HG02759 (cell line): ENCODE measurements around the gene GPT2.
A peak's percentile ranks its signal among the peaks of the same experiment; 100 is the strongest.

Experiments
- ATAC-seq: cut with Tn5 transposase; IDR thresholded peaks from one replicate; pipeline ENCODE4 v1.9.1; 2021; ENCODE audit warnings: mild to moderate bottlenecking, moderate library complexity; ENCODE audit not compliant: unreplicated experiment

GPT2 gene, protein sequence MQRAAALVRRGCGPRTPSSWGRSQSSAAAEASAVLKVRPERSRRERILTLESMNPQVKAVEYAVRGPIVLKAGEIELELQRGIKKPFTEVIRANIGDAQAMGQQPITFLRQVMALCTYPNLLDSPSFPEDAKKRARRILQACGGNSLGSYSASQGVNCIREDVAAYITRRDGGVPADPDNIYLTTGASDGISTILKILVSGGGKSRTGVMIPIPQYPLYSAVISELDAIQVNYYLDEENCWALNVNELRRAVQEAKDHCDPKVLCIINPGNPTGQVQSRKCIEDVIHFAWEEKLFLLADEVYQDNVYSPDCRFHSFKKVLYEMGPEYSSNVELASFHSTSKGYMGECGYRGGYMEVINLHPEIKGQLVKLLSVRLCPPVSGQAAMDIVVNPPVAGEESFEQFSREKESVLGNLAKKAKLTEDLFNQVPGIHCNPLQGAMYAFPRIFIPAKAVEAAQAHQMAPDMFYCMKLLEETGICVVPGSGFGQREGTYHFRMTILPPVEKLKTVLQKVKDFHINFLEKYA

DNA sequence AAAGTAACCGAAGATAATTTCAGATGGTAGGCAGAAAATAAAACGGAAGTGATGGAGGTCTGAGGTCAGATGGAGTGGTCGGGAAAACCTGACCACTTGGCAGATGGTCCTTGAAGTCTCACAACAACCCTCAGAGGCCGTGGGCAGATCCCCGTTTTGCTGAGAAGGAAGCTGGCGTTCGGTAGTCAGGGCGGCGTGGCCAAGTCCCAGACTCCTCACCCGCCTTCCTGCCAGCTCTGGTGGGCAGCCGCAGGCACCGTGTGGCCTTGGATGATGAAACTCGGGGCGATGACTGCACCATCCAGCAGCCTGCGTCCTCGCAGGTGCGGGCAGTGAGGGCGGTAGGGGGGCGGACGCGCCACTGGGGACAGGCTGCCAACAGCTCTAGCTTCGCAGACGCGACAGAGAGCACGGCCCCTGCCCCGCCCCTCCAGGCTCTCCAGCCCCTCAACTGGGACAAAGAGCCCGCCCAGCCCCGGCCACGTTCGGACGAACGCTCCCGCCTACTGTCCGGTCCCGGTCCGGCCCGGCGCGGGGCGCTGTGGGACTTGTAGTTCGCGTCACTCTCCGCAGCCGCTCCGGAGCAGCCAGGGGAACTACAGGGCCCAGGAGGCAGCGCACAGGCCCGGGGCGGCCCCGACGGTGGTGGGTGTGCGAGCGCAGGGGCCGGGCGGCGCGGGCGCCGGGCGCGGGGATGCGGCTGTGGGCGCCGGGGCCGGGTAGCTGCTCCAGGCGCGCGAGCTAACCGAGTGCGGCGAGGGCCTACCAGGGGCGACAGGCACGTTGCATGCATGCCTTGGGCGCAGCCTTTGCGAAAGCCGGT, at the start of gene GPT2:
Gene GPT2 (plus strand): TSS at position 673 of the 823 bp plus-strand sequence. CDS start 354 bp downstream, outside the sequence.
- ATAC-seq, result peak; percentile 98

DNA sequence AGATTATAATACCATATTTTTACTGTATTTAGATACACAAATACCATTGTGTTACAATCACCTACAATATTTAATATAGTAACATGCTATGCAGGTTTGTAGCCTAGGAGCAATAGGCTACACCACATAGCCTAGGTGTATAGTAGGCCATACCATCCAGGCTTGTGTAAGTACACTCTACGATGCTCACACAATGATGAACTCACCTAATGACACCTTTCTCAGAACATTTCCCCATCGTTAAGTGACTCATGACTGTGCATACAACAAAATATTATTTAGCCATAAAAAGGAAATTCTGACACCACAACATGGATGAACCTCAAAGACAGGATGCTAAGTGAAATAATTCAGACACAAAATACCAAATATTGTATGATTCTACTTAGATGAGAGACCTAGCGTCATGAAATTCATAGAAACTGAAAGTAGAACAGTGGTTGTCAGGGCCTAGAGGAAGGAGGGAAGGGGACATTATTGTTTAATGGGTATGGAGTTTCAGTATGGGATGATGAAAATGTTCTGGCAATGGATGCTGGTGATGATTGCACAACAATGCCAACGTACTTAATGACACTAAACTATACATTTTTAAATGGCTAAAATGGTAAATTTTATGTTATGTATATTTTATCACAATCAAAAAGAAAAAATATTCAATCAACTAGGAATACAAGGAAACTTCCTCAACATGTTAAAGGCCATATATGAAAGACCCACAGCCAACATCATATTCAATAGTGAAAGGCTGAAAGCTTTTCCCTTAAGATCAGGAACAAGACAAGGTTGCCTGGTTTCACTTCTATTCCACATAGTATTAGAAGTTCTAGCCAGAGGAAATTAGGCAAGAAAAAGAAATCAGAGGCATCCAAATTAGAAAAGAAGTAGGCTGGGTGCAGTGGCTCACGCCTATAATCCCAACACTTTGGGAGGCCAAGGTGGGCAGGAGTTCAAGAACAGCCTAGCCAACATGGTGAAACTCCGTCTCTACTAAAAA, 47.3 kb upstream of the GPT2 start:
- ATAC-seq, result no peak

DNA sequence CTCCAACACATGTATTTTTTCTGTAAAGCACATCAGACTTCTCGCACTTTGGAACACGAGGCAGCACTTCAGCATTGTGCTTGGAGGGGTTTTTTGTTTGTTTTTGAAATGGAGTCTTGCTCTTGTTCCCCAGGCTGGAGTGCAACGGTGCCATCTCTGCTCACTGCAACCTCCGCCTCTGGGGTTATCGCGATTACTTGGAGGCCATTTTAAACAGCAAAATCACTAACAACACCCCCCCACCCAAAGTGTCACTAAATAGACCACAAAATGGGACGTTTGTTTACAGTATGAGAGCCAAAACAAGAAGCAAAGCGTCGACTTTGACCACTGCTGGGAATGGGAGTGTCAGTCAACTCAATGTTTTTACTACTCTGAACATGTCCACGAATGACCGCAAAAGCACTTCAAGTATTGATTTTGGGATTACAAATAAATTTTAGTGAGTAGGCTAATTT, 44.1 kb upstream of the GPT2 start:
- no peak for ATAC-seq

DNA sequence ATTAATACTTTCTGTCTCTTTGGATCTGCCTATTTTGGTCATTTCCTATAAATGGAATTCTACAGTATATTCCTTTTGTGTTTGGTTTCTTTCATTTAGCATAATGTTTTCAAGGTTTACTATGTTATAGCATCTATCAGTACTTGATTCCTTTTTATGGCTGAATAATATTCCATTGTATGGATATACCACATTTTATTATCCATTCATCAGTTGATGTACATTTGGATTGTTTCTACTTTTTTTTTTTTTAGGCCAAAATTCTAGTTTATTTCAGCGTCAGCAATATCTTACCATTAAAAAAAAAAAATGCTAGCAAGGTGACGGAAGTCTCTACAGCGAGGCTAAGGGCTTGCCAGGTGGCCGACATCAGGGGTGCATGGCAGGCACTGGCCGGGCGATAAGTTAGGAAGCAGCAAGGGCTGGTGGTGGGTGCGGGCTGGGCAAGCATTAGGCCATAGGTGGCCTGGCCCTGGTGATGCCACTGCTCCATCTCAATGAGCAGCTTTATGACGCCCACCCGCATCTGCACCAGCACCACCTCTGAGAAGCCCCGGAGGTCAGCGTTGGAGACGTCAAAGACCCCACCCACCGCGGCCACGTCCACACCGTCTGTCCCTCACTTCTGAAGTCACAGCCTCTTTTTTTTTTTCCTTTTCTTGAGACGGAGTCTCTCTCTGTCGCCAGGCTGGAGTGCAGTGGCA, 41.8 kb upstream of the GPT2 start:
- ATAC-seq, result no peak

DNA sequence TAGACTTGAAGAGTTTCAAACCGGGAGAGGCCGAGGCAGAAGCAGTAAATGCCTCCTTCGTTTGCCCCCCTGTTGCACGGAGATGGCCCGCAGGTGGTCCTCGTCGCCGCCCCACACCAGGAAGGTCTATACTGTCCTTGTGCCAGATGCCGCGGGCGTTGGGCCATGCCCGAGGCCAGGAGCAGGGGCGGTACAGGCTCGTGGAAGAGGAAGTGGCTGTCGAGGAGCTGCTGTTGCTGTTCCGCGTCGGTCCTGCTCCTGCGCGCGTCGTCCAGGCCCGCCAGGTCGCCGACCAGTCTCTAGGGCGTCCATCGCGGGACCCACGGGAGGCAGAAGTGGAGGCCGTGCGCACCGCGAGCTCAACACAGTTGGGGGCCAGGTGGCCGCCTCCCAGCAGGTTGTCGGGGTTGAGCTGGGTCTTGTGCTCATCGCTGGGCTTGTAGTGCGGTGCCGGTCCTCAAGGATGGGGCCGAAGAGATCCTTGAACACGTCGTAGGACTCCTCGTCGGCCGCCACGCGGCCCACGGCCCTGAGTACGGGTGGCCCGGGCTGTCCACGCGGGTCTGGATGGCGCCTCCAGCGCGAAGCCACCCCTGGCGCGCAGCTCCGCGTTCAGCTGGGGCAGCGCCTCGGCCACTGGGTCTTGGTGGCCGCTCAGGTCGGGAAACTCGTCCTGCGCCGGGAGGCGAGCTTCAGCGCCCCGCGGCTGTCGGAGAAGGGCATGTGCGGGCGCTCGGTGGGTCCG, 40.1 kb upstream of the GPT2 start:
- no peak for ATAC-seq

DNA sequence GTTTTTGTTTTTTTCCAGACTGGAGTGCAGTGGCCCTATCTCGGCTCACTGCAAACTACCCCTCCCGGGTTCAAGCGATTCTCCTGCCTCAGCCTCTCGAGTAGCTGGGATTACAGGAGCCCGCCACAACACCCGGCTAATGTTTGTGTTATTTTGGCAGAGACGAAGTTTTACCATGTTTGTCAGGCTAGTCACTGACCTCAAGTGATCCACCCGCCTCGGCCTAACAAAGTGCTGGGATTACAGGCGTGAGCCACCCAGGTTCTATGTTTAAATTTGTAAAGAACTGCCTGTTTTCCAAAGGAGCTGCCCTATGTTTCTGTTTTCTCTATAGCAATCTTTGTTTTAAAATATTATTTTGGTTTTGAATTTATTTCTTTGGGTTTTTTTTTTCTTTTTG, 39.4 kb upstream of the GPT2 start:
- no peak for ATAC-seq

DNA sequence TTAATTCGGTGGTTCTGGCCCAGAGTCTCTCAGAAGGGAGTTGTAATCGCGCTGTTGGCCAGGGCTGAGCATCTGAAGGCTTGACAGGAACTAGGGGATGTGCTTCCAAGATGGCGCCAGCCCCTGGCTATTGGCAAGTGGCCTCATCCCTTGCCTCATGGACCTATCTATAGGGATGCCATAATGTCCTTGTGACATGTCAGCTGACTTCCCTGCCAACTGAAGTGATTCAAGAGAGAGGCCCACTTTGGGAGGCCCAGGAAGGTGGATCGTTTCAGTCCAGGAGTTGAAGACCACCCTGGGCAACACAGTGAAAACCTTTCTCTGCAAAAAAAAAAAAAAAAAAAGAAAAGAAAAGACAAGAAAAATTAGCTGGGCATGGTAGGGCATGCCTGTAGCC, 38.2 kb upstream of the GPT2 start:
- ATAC-seq, result no peak

DNA sequence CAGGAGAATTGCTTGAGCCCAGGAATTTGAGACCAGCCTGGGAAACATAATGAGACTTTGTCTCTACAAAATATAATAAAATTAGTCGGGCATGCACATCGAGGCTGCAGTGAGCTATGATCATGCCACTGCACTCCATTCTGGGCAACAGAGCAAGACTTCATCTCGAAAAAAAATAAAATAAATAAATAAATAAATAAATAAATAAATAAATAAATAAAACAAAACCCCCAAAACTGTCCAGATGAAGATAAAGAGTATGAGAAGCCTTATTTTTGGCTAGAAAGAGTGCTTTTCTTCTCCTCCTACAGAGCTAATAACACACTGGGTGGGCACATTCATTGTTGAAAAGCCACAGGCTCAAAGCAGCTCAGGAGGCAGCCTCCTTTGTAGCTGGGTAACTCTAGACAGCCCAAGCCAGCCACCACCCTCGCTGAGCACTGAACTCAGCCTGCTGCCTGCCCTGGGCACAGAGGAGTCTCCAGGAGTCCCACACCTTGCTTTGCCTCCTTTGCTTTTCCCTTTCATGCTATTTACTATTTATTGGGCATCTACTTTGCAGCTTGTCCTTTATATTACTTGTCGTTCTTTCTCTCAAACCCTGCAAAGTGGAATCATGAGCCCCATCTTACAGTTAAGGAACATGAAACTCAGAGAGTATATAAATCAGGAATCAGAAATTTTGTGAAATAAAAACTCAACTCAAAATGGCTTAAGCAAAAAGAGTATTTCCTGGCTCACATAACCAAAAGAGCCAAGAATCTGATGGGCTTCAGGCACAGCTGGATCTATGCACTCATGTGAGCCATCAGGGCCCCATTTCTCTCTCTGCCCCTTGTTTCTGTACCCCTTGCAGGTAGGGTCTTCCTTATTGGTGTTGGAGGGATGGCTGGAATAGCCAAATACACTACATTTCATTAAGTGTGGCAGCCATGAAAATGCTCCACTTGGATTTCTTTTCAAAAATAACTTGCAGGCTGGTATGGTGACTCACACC, 35.1 kb upstream of the GPT2 start:
- no peak for ATAC-seq

DNA sequence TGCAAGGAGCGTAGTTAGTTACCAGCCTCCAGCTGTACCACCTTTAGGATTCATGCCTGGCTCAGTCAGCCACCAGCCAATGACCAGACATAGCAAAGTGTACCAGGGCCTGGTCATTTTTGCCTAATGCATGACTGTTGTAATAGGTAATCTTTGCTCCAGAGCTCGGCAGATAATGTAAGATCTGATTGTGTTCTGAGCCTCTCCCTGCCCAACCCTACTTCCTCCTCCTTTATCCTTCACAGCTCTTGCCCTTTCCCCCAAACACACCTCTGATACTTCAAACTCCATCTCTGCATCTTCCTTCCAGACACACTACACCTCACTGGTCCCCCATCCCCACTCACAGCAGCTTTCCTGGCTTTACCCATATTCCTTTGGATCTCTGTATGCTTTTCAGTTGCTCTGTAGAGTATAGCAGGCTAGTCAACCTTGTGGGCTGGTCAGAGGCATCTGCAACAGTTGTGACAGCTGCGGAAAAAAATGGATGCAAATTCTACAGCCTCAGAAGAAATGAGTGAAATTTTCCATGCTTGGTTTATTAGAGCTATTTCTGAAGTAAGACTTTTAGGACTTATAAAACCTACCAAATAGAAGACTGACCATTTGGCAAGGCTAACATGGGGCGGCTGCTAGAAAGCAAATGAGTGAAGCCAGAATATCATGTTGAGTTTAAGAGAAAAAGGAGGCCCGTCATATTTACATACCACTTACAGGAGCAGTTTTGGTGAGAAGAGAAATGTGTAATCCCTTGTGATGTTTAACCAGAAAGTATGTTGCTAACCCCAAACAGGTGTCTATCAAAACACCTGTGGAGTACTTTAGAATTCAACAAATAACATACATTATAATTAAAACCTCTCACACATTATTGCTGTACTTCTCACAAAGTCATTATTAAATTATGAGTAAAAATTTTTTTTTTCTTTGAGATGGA, 33.3 kb upstream of the GPT2 start:
- ATAC-seq, result peak; percentile 61

DNA sequence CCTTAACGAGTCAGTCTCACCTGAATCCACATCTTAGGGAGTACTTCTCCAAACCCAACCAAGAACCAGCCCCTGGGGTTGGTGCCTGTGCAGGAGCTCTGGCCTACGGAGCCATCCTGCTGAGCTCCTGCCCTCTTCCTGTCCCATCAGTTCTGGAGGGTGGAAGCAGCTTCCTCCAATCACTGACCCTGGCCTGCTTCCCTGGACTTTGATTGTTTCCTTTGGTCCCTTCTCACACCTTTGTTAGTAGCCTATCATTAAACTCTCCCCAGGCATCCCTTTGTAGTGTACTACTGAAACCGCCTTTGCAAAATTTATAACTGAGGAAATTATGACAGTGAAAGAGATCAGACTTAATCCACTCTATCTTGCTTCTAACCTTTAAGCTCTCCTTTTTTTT, 32.0 kb upstream of the GPT2 start:
- ATAC-seq, result no peak

DNA sequence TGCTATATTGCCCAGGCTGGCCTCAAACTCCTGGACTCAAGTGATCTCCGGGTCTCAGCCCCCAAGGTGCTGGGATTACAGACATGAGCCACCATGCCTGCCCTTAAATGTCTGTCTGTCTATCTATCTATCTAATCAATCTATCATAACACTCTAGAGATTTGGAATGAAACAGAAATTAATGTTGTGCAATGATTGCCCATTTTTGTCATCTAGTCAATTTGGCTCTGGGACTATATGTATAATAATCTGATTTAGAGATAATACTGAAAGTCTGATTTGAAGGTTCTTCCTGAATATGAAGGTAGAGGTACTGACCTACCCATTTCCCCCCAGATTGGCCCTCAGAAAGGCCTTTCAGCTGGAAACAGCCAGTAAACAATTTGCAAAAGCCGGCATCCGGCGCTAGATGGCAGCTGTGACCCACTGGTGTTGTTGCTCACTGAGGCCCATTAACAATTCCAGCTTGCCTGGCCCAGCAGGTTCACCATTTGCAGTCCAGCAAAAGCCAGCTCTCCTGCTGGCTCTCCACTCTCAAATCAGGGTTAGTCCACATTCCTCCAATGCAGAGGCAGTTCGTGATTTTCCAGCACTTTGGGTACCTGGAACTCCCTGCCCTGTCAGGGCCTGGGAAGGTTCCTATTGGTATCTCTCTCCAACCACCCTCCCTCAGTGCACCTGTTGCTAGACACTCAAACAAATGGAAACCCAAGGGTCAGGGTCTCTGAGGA, 30.3 kb upstream of the GPT2 start:
- no peak for ATAC-seq

DNA sequence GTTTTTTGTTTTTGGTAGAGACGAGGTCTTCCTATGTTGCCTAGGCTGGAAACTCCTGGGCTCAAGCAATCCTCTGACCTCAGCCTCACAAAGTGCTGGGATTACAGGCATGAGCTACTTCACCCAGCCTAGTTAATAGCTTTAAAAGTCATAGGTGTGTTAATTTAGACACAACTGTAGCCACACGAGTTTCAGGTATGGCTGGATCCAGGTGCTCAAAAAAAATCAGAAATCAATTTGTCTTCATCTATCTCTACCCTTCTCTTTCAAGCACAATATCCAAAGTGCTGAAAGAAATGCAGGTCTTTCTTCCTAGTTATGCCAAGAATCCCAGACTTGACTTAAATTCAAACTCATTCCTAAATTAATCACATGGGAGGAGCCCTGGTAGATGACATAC, 29.3 kb upstream of the GPT2 start:
- ATAC-seq, result no peak

DNA sequence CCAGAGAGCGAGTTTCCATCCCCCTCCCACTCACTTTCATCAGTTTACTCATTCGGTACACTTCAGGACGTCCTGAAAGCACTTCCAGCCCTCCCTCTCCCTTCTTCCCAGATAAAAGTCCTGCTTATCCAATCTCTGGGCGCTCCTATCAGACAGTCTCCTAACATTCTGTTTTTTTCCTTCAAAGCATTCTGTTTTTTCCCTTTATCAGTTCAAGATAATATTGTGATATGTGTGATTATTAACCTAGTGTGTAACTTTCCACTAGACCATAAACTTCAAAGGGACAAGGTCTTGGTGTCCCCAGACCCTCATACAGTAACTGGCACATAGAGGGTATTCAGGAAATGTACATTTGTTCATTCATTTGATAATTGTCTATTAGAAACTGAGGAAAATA, 28.8 kb upstream of the GPT2 start:
- no peak for ATAC-seq

DNA sequence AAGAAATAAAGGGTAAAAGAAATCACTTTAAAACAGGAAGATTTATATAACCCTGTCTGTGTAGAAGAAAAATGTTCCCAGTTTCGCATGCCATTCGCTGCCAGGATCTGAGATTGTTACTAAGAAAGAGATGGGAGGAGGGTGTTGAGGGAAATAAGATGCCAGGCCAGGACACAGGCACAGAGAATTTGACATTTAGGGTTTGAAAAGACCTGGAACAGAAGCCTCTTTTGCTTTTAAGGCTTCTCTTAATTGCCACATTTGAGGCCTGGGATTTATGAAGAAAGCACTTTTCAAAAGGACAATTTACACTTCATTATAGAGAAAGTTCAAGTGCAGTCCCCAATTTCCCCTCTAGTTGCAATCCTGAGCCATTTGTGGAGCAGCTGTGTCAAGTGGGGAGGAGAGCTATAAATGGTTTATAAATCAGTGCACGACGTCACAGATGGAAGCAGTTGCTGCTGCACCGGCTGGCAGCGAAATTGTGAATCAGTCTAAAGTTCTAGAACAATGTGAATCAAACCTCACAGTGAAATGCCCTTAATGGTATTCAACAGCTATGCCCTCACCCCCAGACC, 26.7 kb upstream of the GPT2 start:
- ATAC-seq, result no peak

DNA sequence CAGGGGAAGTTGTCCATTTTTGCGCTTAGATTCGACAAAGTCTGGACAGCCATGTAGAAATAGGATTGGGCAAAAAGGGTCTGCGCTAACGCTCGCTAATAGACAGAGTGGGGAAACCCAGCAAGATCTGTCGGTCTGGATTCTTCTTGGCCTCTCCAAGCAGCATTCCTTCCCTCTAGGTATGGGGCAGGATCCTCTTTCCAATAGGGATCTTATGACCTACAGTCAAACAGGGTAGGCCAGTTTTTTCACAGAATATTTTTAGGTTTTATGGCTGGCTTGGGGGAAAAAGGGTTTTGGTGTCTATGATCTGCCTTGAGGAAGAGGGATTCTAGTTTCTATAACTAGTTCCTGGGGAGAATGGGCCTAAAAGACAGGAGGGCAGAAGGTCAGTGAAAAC, 26.0 kb upstream of the GPT2 start:
- no peak for ATAC-seq

DNA sequence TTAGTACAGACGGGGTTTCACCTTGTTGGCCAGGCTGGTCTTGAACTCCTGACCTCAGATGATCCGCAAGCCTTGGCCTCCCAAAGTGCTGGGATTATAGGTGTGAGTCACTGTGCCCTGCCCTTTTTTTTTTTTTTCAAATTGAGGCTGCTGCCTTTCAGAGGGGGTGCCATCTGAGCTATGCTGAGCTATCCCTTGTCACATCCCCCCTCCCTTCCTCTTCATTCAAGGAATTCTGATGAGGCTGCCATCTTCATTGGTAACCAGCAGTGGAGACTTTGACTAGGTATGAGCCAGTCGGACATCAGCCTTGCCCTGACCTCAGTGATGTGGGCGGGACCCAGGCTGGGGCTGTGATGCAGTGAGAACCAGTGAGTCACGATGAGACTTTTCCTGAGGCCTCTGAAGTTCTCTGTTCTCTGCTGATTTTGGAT, 24.4 kb upstream of the GPT2 start:
- no peak for ATAC-seq
